CD4-positive, alpha-beta T cell treated with Interleukin-4 for 4 hours (primary cell): ENCODE measurements around the gene EPHA2.

Experiments
- DNase-seq: peaks from one replicate; pipeline ENCODE4 v3.0.0-alpha.2; 2020

EPHA2 gene

DNA sequence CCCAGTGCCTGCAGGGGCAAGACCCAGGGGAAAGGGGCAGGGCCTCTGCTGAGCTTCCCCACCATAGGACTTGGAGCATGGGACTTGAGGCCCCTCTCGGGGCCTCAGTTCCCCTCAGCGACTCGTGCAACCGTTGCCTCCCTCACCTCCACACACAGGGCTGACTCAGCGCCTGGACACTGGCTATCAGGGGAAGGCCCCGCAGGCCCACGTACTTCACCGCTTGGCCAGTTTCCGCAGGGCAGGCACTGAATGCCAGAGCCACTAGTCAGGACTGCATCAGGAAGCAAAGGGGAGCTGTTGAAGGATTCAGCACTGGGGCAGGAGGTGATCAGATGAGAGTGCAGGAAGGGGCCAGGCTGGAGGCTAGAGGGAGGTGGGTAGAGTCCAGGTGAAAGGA, 66.9 kb downstream of the EPHA2 start:
- no peak for DNase-seq

DNA sequence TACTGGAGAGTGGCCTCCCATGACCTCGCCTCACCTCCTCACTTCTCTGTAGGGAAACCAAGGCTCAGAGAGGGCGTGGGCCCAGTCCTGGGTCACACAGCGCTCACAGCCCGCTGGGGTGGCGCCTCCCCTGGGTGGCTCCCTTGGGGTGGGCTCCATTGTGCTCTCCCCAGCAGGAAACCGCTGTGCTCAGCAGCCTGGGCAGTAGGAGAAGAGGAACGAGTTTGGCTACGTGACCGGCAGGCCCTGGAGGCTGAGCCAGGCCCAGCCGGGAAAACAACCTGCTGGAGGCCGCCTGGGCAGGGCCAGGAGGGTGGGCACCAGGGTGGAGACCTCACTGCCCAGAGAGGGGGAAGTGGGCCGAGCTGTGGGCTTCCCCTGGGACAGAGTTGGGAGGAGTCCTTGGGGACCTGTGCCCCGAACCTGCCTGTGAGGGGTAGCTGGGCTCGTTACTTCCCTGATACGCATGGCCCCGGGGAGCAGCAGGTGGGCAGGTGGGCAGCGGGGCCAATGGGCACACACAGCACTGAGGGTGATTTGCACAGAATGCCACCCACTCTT, 67.4 kb downstream of the EPHA2 start:
- DNase-seq = no peak

DNA sequence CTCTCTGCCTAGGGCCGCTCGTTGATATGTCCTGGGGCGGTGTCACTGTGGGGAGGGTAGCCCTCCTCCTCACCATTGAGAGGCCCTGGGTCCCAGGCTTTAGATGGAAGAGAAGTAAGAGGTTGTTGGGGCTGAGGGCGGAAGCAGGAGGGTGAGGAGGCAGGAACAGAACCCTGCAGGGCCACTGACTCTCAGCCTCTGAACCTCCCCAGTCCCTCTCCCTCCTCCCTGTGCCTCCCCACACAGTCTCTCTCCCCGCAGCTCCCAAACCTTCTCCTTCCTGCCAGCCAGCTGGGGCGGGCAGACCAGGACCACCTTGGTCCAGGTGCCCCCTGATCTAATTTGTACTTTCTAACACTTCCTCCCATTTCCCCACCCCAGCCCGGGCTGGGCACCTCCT, 68.1 kb downstream of the EPHA2 start:
- DNase-seq = no peak

DNA sequence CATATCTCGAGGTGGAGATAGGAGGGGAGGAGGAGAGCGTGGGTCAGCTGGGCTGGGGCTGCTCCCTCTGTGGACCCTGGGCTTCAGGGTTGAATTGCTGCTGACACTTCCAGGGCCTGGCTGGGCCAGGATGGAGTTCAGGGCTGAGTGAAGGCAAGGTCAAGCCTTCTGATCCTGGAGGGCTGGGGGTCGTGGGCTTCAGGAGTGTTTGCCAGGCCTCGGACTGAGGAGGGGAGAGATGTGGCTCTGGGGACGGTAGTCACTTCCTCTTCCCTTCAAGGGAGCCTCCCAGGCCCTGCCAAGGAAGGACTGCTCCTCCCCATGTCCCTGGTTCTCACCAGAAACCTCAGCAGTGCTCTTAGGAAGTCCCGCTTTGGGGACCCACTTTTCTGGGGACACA, 70.3 kb downstream of the EPHA2 start:
- DNase-seq = no peak

DNA sequence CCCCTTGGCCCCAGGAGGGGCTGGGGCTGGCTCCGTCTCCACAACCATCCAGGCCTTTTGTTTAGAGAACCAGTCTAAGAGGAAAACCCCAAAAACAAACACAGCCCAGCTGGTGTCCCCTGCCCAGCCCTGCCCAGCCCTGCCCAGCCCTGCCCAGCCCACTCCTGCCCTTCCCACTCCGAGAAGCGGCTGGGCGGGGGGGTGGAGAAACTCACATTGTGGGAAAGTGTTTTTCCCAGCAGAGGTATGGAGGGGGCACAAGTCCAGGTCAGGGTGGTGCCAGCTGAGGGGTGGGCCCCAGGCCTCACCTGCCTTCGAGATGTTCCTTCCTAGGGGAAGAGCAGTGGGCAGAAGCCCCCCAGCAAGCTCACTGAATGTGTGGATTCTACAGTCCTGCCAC, 72.4 kb downstream of the EPHA2 start:
- no peak for DNase-seq

DNA sequence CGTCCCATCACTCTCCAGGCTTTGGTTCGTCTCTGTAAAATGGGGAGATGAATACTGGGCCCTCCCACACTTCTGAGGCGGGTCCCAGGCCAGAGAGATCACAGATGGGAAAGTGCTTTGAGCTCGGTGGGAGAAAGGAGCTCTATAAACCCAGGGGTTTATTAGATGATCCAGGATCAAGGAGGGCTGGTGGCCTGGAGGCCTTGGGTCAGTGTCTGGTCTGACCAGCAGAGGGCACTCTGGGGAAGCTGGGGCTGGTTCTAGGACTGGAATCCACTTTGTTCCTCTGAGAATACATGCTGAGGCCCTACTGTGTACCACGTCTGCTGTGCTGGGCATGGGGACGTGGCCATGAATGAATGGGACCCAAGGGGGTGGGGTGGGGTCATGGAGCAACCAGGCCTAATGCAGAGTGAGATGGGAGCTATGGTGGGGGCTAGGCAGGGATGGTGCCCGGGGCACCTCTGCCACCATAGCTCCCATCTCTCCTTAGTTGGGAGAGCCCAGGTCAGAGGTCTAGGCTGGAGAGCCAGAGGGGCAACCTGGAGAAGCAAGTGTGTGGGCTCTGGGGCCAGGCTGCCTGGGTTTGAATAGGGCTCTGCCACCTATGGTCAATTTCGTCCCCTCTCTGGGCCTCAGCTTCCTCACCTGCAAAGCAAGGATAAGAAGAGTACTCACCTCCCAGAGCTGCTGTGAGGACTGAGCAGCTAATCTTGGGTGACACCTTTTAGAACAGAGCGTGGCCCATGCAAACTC, 73.4 kb downstream of the EPHA2 start:
- DNase-seq = peak; percentile 43

DNA sequence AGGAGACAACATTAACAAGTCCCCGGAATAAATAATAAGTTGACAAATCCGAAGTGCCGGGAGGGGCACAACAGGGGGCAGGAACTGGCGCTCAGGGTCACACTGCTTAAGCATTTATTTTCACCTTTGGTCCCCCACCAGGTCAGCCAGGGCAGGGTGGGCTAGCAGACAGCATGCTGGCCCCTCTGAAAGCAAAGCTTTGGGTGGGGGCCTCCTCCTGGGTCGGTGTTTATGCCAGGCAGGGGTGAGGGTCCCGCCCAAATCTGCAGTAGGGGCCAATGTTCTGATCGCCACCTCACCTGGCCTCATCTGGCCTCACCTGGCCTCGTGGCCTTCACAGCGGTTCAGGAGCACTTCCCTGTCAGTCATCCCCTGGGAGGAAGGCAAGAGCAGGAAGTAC, 74.2 kb downstream of the EPHA2 start:
- DNase-seq = no peak

DNA sequence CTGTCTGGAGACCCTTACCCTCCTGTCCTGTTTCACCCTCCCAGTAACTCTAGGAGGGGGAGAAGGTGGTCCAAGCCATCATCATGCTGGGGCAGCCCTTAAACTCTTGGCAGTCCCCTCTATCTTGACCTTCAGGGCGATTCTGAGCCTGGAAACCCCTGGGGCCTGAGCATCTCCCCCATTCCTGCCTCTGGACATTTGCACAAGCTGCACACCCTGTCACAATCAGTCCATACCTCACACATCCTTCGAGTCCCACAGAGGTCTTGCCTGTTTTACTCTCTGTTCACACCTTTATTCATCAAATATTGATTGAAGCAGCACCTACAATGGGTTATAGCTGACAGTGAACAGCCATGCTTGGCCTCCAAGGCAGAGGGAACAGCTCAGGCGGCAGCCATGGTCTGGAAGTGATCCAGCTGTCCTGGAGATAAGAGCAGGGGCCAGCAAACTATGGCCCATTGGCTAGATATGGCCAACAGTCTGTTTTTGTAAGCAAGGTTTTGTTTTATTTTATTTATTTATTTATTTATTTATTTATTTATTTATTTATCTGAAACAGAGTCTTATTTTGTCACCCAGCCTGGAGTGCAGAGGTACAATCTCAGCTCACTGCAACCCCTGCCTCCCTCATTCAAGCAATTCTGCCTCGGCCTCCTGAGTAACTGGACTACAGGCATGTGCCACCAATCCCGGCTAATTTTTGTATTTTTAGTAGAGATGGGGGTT, 75.3 kb downstream of the EPHA2 start:
- DNase-seq = no peak

DNA sequence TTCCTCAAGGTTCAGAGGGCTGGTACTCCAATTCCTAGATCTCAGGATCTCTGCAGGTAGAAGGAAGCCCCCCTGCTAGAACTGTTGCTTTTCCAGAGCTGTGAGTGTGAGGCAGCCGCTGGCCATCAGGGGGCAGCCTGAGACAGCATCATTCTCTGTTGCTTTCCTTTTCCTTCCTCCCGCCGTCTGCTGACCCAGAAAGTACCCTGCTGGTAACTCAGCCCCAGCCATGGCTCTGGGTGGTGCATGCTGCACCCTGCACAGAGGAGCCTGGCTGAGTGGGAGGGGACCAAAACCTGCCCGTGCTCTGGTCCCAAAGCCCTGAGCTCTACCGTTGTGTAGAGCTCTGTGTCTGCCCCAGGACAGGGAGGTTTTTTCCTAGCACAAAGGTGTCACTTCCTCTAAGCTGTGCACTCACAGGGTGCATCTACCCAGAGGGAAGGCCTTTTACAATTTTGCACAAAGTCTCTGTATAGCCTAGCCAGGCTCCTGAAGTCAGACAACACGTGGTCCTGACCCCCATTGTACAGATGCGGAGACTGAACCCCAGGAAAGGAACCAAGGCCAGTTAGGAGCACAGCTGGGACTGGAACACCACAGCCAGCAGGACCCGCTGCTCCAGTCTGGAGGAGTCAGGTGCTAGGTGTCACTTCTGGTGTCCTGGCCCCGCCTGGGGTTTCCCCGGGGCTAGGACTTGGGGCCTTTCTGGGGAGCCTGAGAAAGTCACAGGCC, 76.8 kb downstream of the EPHA2 start:
- DNase-seq = peak; percentile 73

DNA sequence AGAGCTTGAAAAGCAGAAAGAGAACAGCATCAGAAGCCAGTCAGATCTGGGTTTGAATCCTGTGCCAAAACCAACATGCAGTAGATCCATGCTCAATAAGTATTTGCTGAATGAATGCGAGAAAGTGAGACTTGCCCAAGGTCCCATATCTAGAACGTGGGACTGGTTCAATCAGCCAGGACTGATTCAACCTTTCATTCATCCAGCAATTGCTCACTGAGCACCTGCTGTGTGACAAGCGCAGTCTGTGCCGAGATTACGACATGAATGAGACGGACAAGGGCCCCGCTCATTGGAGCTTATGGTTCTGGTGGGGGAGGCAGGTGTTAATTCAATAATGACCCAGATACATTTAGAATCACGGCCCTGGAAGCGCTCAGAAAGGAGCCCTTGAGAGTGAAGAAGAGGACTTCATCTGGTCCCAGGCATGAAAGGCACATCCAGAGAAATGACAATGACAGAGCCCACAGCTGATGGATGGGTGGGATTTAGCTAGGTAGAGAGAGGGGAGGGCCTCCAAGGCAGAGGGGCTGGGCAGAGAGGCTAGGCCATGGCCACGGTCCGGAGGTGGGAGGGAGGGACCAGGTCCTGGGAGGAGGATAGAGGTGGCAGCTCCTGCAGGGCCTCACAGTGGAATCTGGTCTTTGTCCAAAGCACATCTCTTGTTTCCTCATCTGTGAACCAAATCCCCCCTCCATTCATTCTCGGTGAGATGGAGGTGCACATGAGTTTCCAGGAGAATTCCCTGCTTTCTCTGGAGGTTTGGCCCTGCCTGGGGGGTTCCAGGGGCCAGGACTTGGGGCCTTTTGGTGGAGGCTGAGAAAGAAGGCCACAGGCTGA, 78.2 kb downstream of the EPHA2 start:
- no peak for DNase-seq

DNA sequence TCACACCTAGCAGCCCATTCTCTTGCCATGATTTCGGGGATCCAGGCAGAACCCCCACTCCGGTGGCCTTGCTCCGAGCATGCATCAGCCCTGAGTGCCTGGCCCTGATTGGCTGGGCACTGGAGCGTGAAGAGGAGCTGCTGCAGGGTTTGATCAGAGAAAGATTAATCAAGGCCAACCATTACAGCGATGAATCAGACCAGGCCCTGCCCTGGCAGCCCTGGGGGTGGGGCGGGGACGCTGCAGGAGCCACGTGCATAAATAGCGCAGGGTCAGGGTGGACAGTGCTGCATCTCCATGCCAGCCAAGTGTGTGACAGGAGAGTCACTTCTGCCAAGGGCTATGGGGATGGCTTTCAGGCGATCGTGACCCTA, 79.0 kb downstream of the EPHA2 start:
- DNase-seq = no peak

DNA sequence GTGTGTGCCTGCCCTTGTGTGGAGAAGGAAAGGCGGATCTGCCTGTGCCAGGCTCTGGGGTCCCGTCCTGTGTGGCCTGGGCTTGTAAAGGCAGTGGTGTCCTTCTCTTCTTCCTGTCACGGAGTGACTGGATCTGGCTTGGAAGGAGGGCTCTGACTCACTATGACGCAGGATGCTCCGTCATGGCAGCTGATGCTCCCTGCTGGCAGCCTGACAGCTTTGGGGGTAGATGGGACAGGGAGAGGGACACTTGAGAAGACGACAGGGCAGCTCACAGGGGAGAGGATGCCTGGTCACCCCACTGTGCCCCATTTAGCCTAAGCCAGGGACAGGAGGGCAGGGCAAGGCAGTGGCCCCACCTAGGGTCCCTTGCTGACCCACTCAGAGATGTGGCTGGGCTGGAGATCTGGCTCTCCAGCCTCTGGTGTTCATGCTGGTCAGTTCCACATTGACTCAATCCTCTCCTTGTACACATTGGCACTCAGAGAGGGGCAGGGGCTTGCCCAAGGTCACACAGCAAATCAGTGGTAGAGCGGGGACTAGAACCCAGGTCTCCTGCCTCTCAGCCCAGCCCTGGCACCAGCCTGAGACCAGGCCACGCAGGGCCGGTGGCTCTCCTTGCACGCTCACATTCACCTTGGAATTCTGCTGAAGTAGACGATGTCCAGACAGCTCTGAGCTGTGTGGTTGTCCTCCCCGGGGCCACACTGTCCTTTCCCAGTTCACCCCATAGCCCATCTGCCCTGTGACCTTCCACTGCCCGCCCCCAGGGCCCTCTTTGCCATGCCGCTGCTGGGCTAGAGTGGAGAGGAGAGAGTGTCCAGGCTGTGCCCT, 79.6 kb downstream of the EPHA2 start:
- no peak for DNase-seq

DNA sequence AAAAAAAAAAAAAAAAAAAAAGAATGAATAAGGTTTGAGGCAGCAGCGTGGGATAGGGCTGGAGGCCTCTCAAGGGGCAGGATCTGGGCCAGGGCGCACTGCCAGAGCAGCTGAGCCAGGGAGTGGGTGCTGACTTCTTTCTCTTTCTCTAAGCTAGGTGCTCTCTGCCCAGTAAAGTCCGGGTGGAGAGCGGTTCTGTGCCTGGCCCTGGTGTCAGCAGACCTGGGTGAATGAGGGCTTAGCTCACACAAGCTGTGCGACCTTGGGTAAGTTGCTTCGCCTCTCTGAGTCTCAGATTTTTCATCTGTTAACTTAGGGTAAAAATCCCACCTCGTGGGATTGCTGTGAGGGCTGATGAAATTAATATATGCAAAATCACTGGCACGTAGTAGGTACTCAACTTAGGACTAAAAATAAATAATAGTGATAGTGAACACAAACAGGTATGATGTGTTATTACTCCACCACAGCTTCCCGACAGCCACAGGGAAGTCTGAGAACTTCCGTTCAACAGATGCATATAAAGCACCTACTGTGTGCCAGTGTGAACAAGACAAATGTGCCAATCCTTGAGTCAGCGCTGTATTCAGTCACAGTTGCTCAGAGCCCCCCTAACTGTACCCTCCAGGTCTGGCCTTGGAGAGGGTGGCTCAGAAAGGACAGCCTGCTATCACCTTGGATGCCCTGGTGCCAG, 80.4 kb downstream of the EPHA2 start:
- DNase-seq = no peak
